Ovary (tissue), 3 donors: ENCODE data around the gene FBXO34.

Source experiments
- CTCF ChIP-seq, 3 donors: fragments of 450-650 bp in 2 of 3; fragments of 200-600 bp in 1 of 3; IDR thresholded peaks; one replicate each; pipeline versions ENCODE4 v1.5.1 to v1.8.0; 2016 to 2022; ENCODE audit warnings: antibody characterized with exemption in 3 of 3, mild to moderate bottlenecking in 1 of 3
- EP300 ChIP-seq: sonication (generic); formaldehyde crosslinking; IDR thresholded peaks from one replicate; pipeline ENCODE4 v1.6.1; 2017; ENCODE audit warnings: antibody characterized with exemption
- POLR2A ChIP-seq: fragments of 450-650 bp; IDR thresholded peaks from one replicate; pipeline ENCODE4 v1.6.1; 2017; ENCODE audit warnings: antibody characterized with exemption, mild to moderate bottlenecking, moderate library complexity
- donor health status: DM: no; HTN: no; CAD: no.

- TF ChIP-seq CTCF (IDR thresholded peaks at IDR 0.05) (no peak), EP300 (no peak), POLR2A (no peak)
Measured at GRCh38 chr14:55240526-55241178, 30.6 kb upstream of the FBXO34 start.
